Liver (tissue), 9 donors: ENCODE measurements around the gene ERBB2. TPM values are rescaled to one million over a fixed set of nuclear protein-coding genes. Genes with fewer than 3 reads are reported as not detected.

ENCODE experiments used
- DNase-seq: peaks from one replicate; pipeline ENCODE4 v3.0.0-alpha.2; 2017; ENCODE audit warnings: low spot score
- H3K27ac ChIP-seq, 2 donors: one replicate each; pipeline ENCODE4 v1.7.0; 2013; ENCODE audit warnings: inconsistent platforms in 2 of 2, low read length in 2 of 2, control low read depth in 1 of 2, low read depth in 1 of 2, mild to moderate bottlenecking in 1 of 2
- H3K27me3 ChIP-seq, 4 donors: one replicate each; pipeline versions ENCODE4 v1.6.1 to v1.7.0; 2013; ENCODE audit warnings: low read length in 3 of 4, inconsistent platforms in 1 of 4, mild to moderate bottlenecking in 1 of 4, moderate library complexity in 1 of 4; ENCODE audit not compliant: control insufficient read depth in 4 of 4, insufficient read depth in 4 of 4
- H3K36me3 ChIP-seq, 4 donors: one replicate each; pipeline versions ENCODE4 v1.6.1 to v1.7.0; 2013; ENCODE audit warnings: low read length in 3 of 4, mild to moderate bottlenecking in 3 of 4, low read depth in 1 of 4, moderate library complexity in 1 of 4; ENCODE audit not compliant: control insufficient read depth in 4 of 4, insufficient read depth in 3 of 4
- H3K4me1 ChIP-seq, 4 donors: one replicate each; pipeline versions ENCODE4 v1.6.1 to v1.7.0; 2013; ENCODE audit warnings: low read length in 3 of 4, mild to moderate bottlenecking in 3 of 4, moderate library complexity in 1 of 4; ENCODE audit not compliant: control insufficient read depth in 4 of 4, insufficient read depth in 4 of 4
- H3K4me3 ChIP-seq, 3 donors: one replicate each; pipeline versions ENCODE4 v1.6.1 to v1.7.0; 2013; ENCODE audit warnings: low read length in 3 of 3, control low read depth in 1 of 3, low read depth in 1 of 3, mild to moderate bottlenecking in 1 of 3
- H3K9ac ChIP-seq, 2 donors: one replicate each; pipeline ENCODE4 v1.7.0; 2013; ENCODE audit warnings: low read length in 2 of 2, mild to moderate bottlenecking in 2 of 2, moderate library complexity in 2 of 2, control low read depth in 1 of 2, low read depth in 1 of 2
- H3K9me3 ChIP-seq, 4 donors: one replicate each; pipeline versions ENCODE4 v1.6.1 to v1.7.0; 2013; ENCODE audit warnings: low read length in 3 of 4; ENCODE audit not compliant: control insufficient read depth in 4 of 4
- EGR1 ChIP-seq, 2 donors: IDR thresholded peaks; 2 replicates each; pipeline ENCODE4 v1.6.1; 2016 to 2018; ENCODE audit warnings: antibody characterized with exemption in 2 of 2, low read depth in 2 of 2
- FOXA1 ChIP-seq: IDR thresholded peaks from 2 replicates; pipeline ENCODE4 v1.6.1; 2016; ENCODE audit warnings: antibody characterized with exemption
- GABPA ChIP-seq, 2 donors: IDR thresholded peaks in 1 of 2; conservative IDR thresholded peaks in 1 of 2; 2 replicates each; pipeline ENCODE4 v1.6.1; 2016; ENCODE audit warnings: antibody characterized with exemption in 2 of 2, mild to moderate bottlenecking in 1 of 2, moderate library complexity in 1 of 2
- HNF4A ChIP-seq, 2 donors: conservative IDR thresholded peaks; 2 replicates each; pipeline ENCODE4 v1.6.1; 2016; ENCODE audit warnings: antibody characterized with exemption in 2 of 2, mild to moderate bottlenecking in 2 of 2
- HNF4G ChIP-seq: IDR thresholded peaks from 2 replicates; pipeline ENCODE4 v1.6.1; 2016; ENCODE audit warnings: antibody characterized with exemption
- MAX ChIP-seq: IDR thresholded peaks from 2 replicates; pipeline ENCODE4 v1.6.1; 2016; ENCODE audit warnings: antibody characterized with exemption
- NR2F2 ChIP-seq: IDR thresholded peaks from 2 replicates; pipeline ENCODE4 v1.6.1; 2016; ENCODE audit warnings: antibody characterized with exemption
- RAD21 ChIP-seq, 2 donors: IDR thresholded peaks; 2 replicates each; pipeline ENCODE4 v1.6.1; 2016; ENCODE audit warnings: antibody characterized with exemption in 2 of 2, mild to moderate bottlenecking in 2 of 2
- RXRA ChIP-seq, 2 donors: IDR thresholded peaks; 2 replicates each; pipeline ENCODE4 v1.6.1; 2017 to 2018; ENCODE audit warnings: antibody characterized with exemption in 2 of 2, mild to moderate bottlenecking in 1 of 2
- TAF1 ChIP-seq: conservative IDR thresholded peaks from 2 replicates; pipeline ENCODE4 v1.6.1; 2016; ENCODE audit warnings: antibody characterized with exemption, mild to moderate bottlenecking
- YY1 ChIP-seq: IDR thresholded peaks from 2 replicates; pipeline ENCODE4 v1.6.1; 2016; ENCODE audit warnings: antibody characterized with exemption, mild to moderate bottlenecking
- ZBTB33 ChIP-seq: IDR thresholded peaks from 2 replicates; pipeline ENCODE4 v1.6.1; 2016; ENCODE audit warnings: antibody characterized with exemption
- WGBS: extraction: QIAGEN DNeasy Blood & Tissue Kit; methylation state at CpG from one replicate; pipeline ENCODE4 v1.1.7; 2013; 5-methylcytosine and 5-hydroxymethylcytosine counted together
- polyA plus RNA-seq, 2 donors: library from polyadenylated mRNA; stranded (reverse) in 1 of 2; unstranded in 1 of 2; fragments of 200-250 nt in 1 of 2; fragments of >200 nt in 1 of 2; fragmentation: Nextera tagmentation in 1 of 2; extraction: Ambion mirVana in 1 of 2; gene quantifications; one replicate each; pipeline versions ENCODE4 v1.2.1 to v1.2.3, GENCODE V29; 2013 to 2015
- total RNA-seq, 2 donors: library from RNA; depleted of rRNA; stranded (reverse); fragments of >200 nt; gene quantifications; one replicate each; pipeline ENCODE4 v1.2.3, GENCODE V29; 2014
- TF ChIP-seq, protein P1 (sequence below): fragments of 150-350 bp; IDR thresholded peaks from 2 replicates; pipeline ENCODE4 v1.5.1; 2017; ENCODE audit warnings: improper control_type of control experiment, low read depth, low read length; ENCODE audit not compliant: missing input control
- TF ChIP-seq, protein P2 (sequence below): IDR thresholded peaks from 2 replicates; pipeline ENCODE4 v1.6.1; 2016; ENCODE audit warnings: antibody characterized with exemption, mild to moderate bottlenecking
- donor health status: healthy.
- donor health status: healthy.
- donor health status: healthy.
- donor health status: healthy.
- donor health status: healthy.

ERBB2 gene
- total and polyA plus RNA-seq, 4 donors = 4.7 to 28.8 (median 15.7) TPM

DNA sequence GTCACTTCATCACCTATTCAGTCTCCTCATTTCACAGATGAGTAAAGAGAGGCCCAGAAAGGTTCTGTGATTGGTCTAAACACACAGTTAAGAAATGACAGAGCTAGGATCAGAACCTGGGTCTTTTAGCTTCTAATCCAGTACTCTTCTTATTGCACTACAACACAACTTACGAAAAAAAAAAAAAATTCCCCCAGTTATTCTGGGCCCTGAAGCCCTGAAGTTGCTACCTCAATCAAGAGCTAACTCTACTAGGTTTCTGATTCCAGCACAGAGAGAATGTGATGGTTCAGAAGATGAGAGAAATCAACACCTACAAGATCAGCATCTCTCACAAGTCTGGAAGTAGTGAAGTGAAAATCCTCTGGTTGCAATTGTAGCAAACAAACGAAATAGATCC is 75.2 kb downstream of the ERBB2 start:
- Histone ChIP-seq H3K27ac (peak overlapping the region in 1 of 2 donors; percentile 46), H3K4me1 (no peaks in the 10 kb centered on the region), H3K4me3 (no peak overlapping the region), H3K9me3 (no peaks in the 10 kb centered on the region), H3K36me3 (no peaks in the 10 kb centered on the region), H3K9ac (peak overlapping the region in 1 of 2 donors; percentile 53), H3K27me3 (no peaks in the 10 kb centered on the region)
- no peak for DNase-seq
- WGBS = 91% methylated on average over 2 of the region's 2 CpGs
- no peak for TF ChIP-seq NR2F2
- TF ChIP-seq EGR1 (IDR thresholded peaks at IDR 0.05; ENCODE audit: low read depth in 2 of 2) = no peak
- TF ChIP-seq, protein P1, sequence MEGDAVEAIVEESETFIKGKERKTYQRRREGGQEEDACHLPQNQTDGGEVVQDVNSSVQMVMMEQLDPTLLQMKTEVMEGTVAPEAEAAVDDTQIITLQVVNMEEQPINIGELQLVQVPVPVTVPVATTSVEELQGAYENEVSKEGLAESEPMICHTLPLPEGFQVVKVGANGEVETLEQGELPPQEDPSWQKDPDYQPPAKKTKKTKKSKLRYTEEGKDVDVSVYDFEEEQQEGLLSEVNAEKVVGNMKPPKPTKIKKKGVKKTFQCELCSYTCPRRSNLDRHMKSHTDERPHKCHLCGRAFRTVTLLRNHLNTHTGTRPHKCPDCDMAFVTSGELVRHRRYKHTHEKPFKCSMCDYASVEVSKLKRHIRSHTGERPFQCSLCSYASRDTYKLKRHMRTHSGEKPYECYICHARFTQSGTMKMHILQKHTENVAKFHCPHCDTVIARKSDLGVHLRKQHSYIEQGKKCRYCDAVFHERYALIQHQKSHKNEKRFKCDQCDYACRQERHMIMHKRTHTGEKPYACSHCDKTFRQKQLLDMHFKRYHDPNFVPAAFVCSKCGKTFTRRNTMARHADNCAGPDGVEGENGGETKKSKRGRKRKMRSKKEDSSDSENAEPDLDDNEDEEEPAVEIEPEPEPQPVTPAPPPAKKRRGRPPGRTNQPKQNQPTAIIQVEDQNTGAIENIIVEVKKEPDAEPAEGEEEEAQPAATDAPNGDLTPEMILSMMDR = no peak
- TF ChIP-seq HNF4A (conservative IDR thresholded peaks at IDR 0.05) = no peak
- no peak for TF ChIP-seq HNF4G
- TF ChIP-seq TAF1 = no peak
- no peak for TF ChIP-seq GABPA (IDR thresholded peaks at IDR 0.05 in 1 of 2, conservative IDR thresholded peaks at IDR 0.05 in 1 of 2)
- TF ChIP-seq, protein P2, sequence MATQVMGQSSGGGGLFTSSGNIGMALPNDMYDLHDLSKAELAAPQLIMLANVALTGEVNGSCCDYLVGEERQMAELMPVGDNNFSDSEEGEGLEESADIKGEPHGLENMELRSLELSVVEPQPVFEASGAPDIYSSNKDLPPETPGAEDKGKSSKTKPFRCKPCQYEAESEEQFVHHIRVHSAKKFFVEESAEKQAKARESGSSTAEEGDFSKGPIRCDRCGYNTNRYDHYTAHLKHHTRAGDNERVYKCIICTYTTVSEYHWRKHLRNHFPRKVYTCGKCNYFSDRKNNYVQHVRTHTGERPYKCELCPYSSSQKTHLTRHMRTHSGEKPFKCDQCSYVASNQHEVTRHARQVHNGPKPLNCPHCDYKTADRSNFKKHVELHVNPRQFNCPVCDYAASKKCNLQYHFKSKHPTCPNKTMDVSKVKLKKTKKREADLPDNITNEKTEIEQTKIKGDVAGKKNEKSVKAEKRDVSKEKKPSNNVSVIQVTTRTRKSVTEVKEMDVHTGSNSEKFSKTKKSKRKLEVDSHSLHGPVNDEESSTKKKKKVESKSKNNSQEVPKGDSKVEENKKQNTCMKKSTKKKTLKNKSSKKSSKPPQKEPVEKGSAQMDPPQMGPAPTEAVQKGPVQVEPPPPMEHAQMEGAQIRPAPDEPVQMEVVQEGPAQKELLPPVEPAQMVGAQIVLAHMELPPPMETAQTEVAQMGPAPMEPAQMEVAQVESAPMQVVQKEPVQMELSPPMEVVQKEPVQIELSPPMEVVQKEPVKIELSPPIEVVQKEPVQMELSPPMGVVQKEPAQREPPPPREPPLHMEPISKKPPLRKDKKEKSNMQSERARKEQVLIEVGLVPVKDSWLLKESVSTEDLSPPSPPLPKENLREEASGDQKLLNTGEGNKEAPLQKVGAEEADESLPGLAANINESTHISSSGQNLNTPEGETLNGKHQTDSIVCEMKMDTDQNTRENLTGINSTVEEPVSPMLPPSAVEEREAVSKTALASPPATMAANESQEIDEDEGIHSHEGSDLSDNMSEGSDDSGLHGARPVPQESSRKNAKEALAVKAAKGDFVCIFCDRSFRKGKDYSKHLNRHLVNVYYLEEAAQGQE = no peak
- no peak for TF ChIP-seq MAX
- TF ChIP-seq FOXA1 = no peak

DNA sequence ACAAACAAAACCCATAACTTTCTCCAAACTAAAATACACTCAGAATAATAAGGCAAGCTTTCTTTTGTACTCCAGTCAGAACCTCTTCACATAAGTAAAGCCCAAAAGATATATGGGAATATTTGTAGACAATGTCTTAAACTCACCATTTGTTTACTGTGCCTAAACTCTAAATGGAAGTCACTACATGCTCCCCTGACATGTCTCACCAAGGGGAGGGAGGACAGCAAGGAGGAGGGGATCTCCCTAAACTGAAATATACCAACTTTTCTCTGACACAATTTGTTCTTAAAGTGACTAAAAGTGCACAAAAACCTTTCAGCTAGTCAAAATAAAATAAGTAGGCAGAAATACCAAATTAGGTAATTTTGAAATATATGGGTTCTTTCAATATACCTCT is 76.4 kb downstream of the ERBB2 start:
- no peaks in the 10 kb centered on the region for H3K27me3 ChIP-seq
- H3K9me3 ChIP-seq = no peaks in the 10 kb centered on the region
- peak overlapping the region in 1 of 2 donors; percentile 66 for H3K9ac ChIP-seq
- H3K4me3 ChIP-seq = no peak overlapping the region
- H3K27ac ChIP-seq = no peak overlapping the region
- H3K4me1 ChIP-seq = no peaks in the 10 kb centered on the region
- TF ChIP-seq ZBTB33 = no peak
- no peak for TF ChIP-seq MAX
- TF ChIP-seq RAD21 (IDR thresholded peaks at IDR 0.05) = no peak
- no peak for TF ChIP-seq HNF4G
- TF ChIP-seq, protein P1 = no peak
- TF ChIP-seq RXRA (IDR thresholded peaks at IDR 0.05) = no peak
- no peak for TF ChIP-seq YY1
- no peak for TF ChIP-seq EGR1 (IDR thresholded peaks at IDR 0.05; ENCODE audit: low read depth in 2 of 2)
- TF ChIP-seq HNF4A (conservative IDR thresholded peaks at IDR 0.05) = no peak
- TF ChIP-seq NR2F2 = no peak
- no peak for TF ChIP-seq FOXA1
- no peak for TF ChIP-seq TAF1
- TF ChIP-seq, protein P2 = no peak
- TF ChIP-seq GABPA (IDR thresholded peaks at IDR 0.05 in 1 of 2, conservative IDR thresholded peaks at IDR 0.05 in 1 of 2) = no peak
- no peak for DNase-seq
- H3K36me3 ChIP-seq = no peaks in the 10 kb centered on the region
